Loucy (cell line): ENCODE data around the gene DLG2.

Source experiments
- CTCF ChIP-seq: fragments of 200-600 bp; sonication (generic); conservative IDR thresholded peaks from 2 replicates; pipeline ENCODE4 v1.5.1; 2014; ENCODE audit warnings: mild to moderate bottlenecking, antibody characterized with exemption, low read length
- EZH2phosphoT487 ChIP-seq: fragments of 200-600 bp; IDR thresholded peaks from 2 replicates; pipeline ENCODE4 v1.6.1; 2018; ENCODE audit warnings: antibody characterized with exemption, mild to moderate bottlenecking, moderate library complexity, borderline replicate concordance

GRCh38 chr11:83836065-83836464, 1791.1 kb downstream of the DLG2 start:
- TF ChIP-seq CTCF (no peak), EZH2phosphoT487 (no peak)
